Esophagus squamous epithelium (tissue), 4 donors: ENCODE data around the gene CNTN4.

Experiments
- CTCF ChIP-seq, 6 experiments: fragments of 450-650 bp in 4 of 6; fragments of 200-600 bp in 2 of 6; sonication (generic) in 2 of 6; IDR thresholded peaks; one replicate each; pipeline ENCODE4 v1.5.1; 2016 to 2019; ENCODE audit warnings: antibody characterized with exemption in 6 of 6, mild to moderate bottlenecking in 4 of 6, moderate library complexity in 4 of 6
- POLR2A ChIP-seq, 4 donors: fragments of 450-650 bp; IDR thresholded peaks; one replicate each; pipeline ENCODE4 v1.6.1; 2017; ENCODE audit warnings: antibody characterized with exemption in 4 of 4, mild to moderate bottlenecking in 4 of 4, moderate library complexity in 3 of 4

- TF ChIP-seq CTCF (IDR thresholded peaks at IDR 0.05): no peak
- TF ChIP-seq POLR2A (IDR thresholded peaks at IDR 0.05): no peak
These were observed 479.9 kb downstream of the CNTN4 start for GRCh38 chr3:2578560-2578959.
